Gastrocnemius medialis (tissue), 4 donors: ENCODE data around the gene C12orf75. TPM values are rescaled to one million over a fixed set of nuclear protein-coding genes. Genes with fewer than 3 reads are reported as not detected.

ENCODE experiments used
- ATAC-seq, 2 donors: fragments of 150-250 bp; one replicate each; pipeline ENCODE4 v1.9.1; 2016
- DNase-seq, 2 donors: peaks; one replicate each; pipeline ENCODE4 v3.0.0-alpha.2; 2019
- H3K27ac ChIP-seq, 4 donors: fragments of 200-600 bp; sonication (generic); 1 replicate in 1 of 4; 2 replicates in 3 of 4; pipeline ENCODE4 v1.5.1; 2016 to 2018; ENCODE audit warnings: mild to moderate bottlenecking in 2 of 4, moderate library complexity in 1 of 4
- H3K27me3 ChIP-seq, 3 donors: fragments of 200-600 bp; sonication (generic) in 2 of 3; 1 replicate in 1 of 3; 2 replicates in 2 of 3; pipeline versions ENCODE4 v1.5.1 to v1.6.0; 2016 to 2019; ENCODE audit warnings: mild to moderate bottlenecking in 1 of 3, moderate library complexity in 1 of 3
- H3K36me3 ChIP-seq, 2 donors: fragments of 200-600 bp; sonication (generic) in 1 of 2; one replicate each; pipeline ENCODE4 v1.5.1; 2017 to 2018
- H3K4me1 ChIP-seq, 2 donors: fragments of 200-600 bp; sonication (generic) in 1 of 2; one replicate each; pipeline ENCODE4 v1.5.1; 2016 to 2017; ENCODE audit warnings: mild to moderate bottlenecking in 2 of 2
- H3K4me3 ChIP-seq, 4 donors: fragments of 200-600 bp; sonication (generic) in 3 of 4; 1 replicate in 1 of 4; 2 replicates in 3 of 4; pipeline ENCODE4 v1.5.1; 2016 to 2019; ENCODE audit warnings: mild to moderate bottlenecking in 2 of 4
- H3K9me3 ChIP-seq, 3 donors: fragments of 200-600 bp; sonication (generic) in 2 of 3; 1 replicate in 1 of 3; 2 replicates in 2 of 3; pipeline ENCODE4 v1.5.1; 2016 to 2019
- CTCF ChIP-seq, 5 experiments: fragments of 450-650 bp in 3 of 5; fragments of 200-600 bp in 2 of 5; sonication (generic) in 2 of 5; IDR thresholded peaks in 4 of 5; conservative IDR thresholded peaks in 1 of 5; 1 replicate in 4 of 5; 2 replicates in 1 of 5; pipeline ENCODE4 v1.5.1; 2016 to 2019; ENCODE audit warnings: antibody characterized with exemption in 5 of 5, mild to moderate bottlenecking in 3 of 5, moderate library complexity in 3 of 5
- POLR2A ChIP-seq, 2 donors: fragments of 450-650 bp; IDR thresholded peaks; one replicate each; pipeline ENCODE4 v1.6.1; 2017; ENCODE audit warnings: antibody characterized with exemption in 2 of 2, mild to moderate bottlenecking in 2 of 2, moderate library complexity in 2 of 2
- in situ Hi-C, 4 donors: fragments of 200-750 bp; cut with MboI; loops; one replicate each; pipeline versions ENCODE4 v1.15.0 to v1.8.0; 2017; ENCODE audit warnings: low sequenced_read_pairs in 4 of 4
- intact Hi-C: fragments of 100-400 bp; cut with DNase I; formaldehyde crosslinking; loops from one replicate; pipeline ENCODE4 v1.15.1; 2023; ENCODE audit warnings: low total_unique reads
- total RNA-seq, 4 donors: library from RNA; depleted of rRNA; stranded (reverse); fragments of >200 nt; gene quantifications; one replicate each; pipeline versions ENCODE4 v1.1.0 to v1.2.3, GENCODE V29; 2016

C12orf75 gene
- total RNA-seq, 4 donors from 2014 or later = 4.3 to 73.0 (median 17.3) TPM

DNA sequence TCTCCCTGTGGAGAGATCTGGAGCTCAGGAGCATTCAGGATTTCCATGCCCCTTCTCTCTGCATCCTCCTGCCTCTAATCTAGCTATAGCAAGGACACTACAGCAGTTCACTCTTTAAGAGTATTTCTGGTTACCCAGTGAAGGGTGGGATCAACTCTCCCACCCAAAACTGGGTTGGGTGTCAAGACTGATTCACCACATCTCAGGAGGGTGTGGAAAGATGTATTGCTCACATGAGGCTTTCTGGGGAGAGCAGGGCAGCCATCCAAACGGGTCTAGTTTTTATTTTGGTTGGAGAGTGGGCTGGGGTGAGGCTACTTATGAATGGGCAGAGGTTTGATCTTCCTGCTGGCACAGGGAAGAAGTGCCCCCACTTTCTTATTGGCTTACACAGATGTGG is 18.6 kb downstream of the C12orf75 start:
- no peak overlapping the region for H3K27ac ChIP-seq
- ATAC-seq (no peak), DNase-seq (no peak)
- no peaks in the 10 kb centered on the region for H3K36me3 ChIP-seq
- H3K4me3 ChIP-seq = no peak overlapping the region
- no peak for TF ChIP-seq CTCF (IDR thresholded peaks at IDR 0.05 in 4 of 5, conservative IDR thresholded peaks at IDR 0.05 in 1 of 5)
- TF ChIP-seq POLR2A (IDR thresholded peaks at IDR 0.05) = no peak
- in situ Hi-C loops (no loop called here), intact Hi-C loops (no loop called here)
- H3K27me3 ChIP-seq = no peaks in the 10 kb centered on the region
- peaks cover 4 to 10% of the 10 kb centered on the region in 2 donors for H3K4me1 ChIP-seq
- H3K9me3 ChIP-seq = no peaks in the 10 kb centered on the region

GRCh38 chr12:105351523-105351922 is 21.0 kb downstream of the C12orf75 start:
- no peak for ATAC-seq
- Histone ChIP-seq H3K4me1 (peaks cover 4 to 11% of the 10 kb centered on the region in 2 donors), H3K27me3 (no peaks in the 10 kb centered on the region), H3K9me3 (no peaks in the 10 kb centered on the region), H3K4me3 (no peak overlapping the region), H3K36me3 (no peaks in the 10 kb centered on the region), H3K27ac (no peak overlapping the region)
- in situ Hi-C loops = no loop called here
- TF ChIP-seq CTCF (IDR thresholded peaks at IDR 0.05 in 4 of 5, conservative IDR thresholded peaks at IDR 0.05 in 1 of 5) = no peak
- TF ChIP-seq POLR2A (IDR thresholded peaks at IDR 0.05) = no peak
- intact Hi-C loops = no loop called here
- no peak for DNase-seq

- Histone ChIP-seq H3K27me3 (no peaks in the 10 kb centered on the region), H3K36me3 (no peaks in the 10 kb centered on the region), H3K27ac (peak overlapping the region in 1 of 4 donors; percentile 71), H3K4me3 (no peak overlapping the region), H3K4me1 (peaks cover 4 to 16% of the 10 kb centered on the region in 2 donors), H3K9me3 (no peaks in the 10 kb centered on the region)
- DNase-seq (no peak), ATAC-seq (no peak)
- TF ChIP-seq POLR2A (IDR thresholded peaks at IDR 0.05) (no peak), CTCF (IDR thresholded peaks at IDR 0.05 in 4 of 5, conservative IDR thresholded peaks at IDR 0.05 in 1 of 5) (no peak)
- intact Hi-C loops = no loop called here
- in situ Hi-C loops = no loop called here
Observed at GRCh38 chr12:105352052-105352451, 21.6 kb downstream of the C12orf75 start.

- H3K36me3 ChIP-seq = no peaks in the 10 kb centered on the region
- H3K4me1 ChIP-seq = peaks cover 4 to 20% of the 10 kb centered on the region in 2 donors
- TF ChIP-seq CTCF (IDR thresholded peaks at IDR 0.05 in 4 of 5, conservative IDR thresholded peaks at IDR 0.05 in 1 of 5) = no peak
- no peaks in the 10 kb centered on the region for H3K9me3 ChIP-seq
- DNase-seq = peak; percentile 13 to 24
- in situ Hi-C loops = no loop called here
- ATAC-seq = peak in 1 of 2 donors; percentile 54
- H3K4me3 ChIP-seq = peak overlapping the region; percentile 15 to 39 (median 28)
- intact Hi-C loops = no loop called here
- H3K27ac ChIP-seq = peak overlapping the region; percentile 50 to 76 (median 68)
- H3K27me3 ChIP-seq = no peaks in the 10 kb centered on the region
Observed at GRCh38 chr12:105352940-105353635, 22.6 kb downstream of the C12orf75 start.
